Measurements from ENCODE around the gene RGMA. TPM values are rescaled to one million over a fixed set of nuclear protein-coding genes. Genes with fewer than 3 reads are reported as not detected.

The RGMA gene
- total and polyA plus RNA-seq, 2 of the 8 experiments (the other 6 are each of a cell fraction or from before 2014, with no cell fraction given), result 19.9 to 39.8 TPM

- Histone ChIP-seq H3K79me1 (ENCODE audit: low read depth, low read length) (no peaks in the 10 kb centered on the region), H4K8ac (ENCODE audit: extremely low read depth, insufficient read depth, low read length) (no peak overlapping the region), H3K27ac (ENCODE audit: low read depth, low read length) (no peak overlapping the region), H4K20me1 (replicated peaks in 1 of 2; ENCODE audit: control insufficient read depth in 1 of 2, insufficient read depth in 2 of 2, low read length in 2 of 2) (no peaks in the 10 kb centered on the region), H2BK20ac (ENCODE audit: low read length) (no peak overlapping the region), H3K27me3 (replicated peaks in 1 of 4; ENCODE audit: control insufficient read depth in 3 of 4, extremely low read depth in 1 of 4, insufficient read depth in 3 of 4, low read length in 3 of 4) (no peaks in the 10 kb centered on the region), H4K5ac (ENCODE audit: insufficient read length, low read depth, low read length) (no peak overlapping the region), H2BK5ac (ENCODE audit: low read depth, low read length) (no peak overlapping the region), H3K9me3 (ENCODE audit: insufficient read depth in 2 of 2, low read depth in 1 of 2, low read length in 1 of 2) (no peaks in the 10 kb centered on the region), H3K18ac (ENCODE audit: extremely low read depth, low read length) (no peak overlapping the region), H3K23me2 (ENCODE audit: low read depth, low read length) (no peaks in the 10 kb centered on the region), H3K56ac (replicated peaks; ENCODE audit: insufficient read length, low read depth, low read length) (no peak overlapping the region), H2AK5ac (ENCODE audit: low read depth, low read length) (no peak overlapping the region), H3K4me1 (replicated peaks in 1 of 4; ENCODE audit: control insufficient read depth in 3 of 4, insufficient read depth in 4 of 4, low read length in 3 of 4) (no peaks in the 10 kb centered on the region), H3K4me3 (ENCODE audit: extremely low read depth in 1 of 4, insufficient read depth in 2 of 4, low read depth in 3 of 4, low read length in 4 of 4) (no peak overlapping the region), H3K36me3 (ENCODE audit: control insufficient read depth in 2 of 4, insufficient read depth in 4 of 4, low read length in 3 of 4) (no peaks in the 10 kb centered on the region), H2BK120ac (replicated peaks; ENCODE audit: low read depth, low read length) (no peak overlapping the region), H3K4ac (replicated peaks; ENCODE audit: insufficient read length, low read depth, low read length) (peak overlapping the region; percentile 83), H3K79me2 (ENCODE audit: control insufficient read depth in 1 of 2, insufficient read depth in 2 of 2, low read length in 2 of 2) (no peaks in the 10 kb centered on the region), H3K14ac (ENCODE audit: insufficient read length) (no peak overlapping the region), H2BK15ac (ENCODE audit: low read length) (peak overlapping the region; percentile 61; the same call in 1 of the 2 replicates), H3K9ac (replicated peaks in 1 of 4; ENCODE audit: extremely low read depth in 1 of 4, low read depth in 3 of 4, low read length in 3 of 4) (no peak overlapping the region), H2AFZ (ENCODE audit: low read length) (no peak overlapping the region), H3K23ac (ENCODE audit: insufficient read length) (no peak overlapping the region), H4K91ac (replicated peaks; ENCODE audit: insufficient read length, low read length) (no peak overlapping the region), H3K4me2 (ENCODE audit: insufficient read depth in 1 of 2, low read depth in 2 of 2, low read length in 2 of 2) (no peak overlapping the region), H2BK12ac (ENCODE audit: low read depth, low read length) (no peak overlapping the region)
- WGBS, 2 experiments (ENCODE audit: extremely low coverage in 1 of 2, insufficient coverage in 1 of 2, insufficient read length in 1 of 2, insufficient replicate concordance in 2 of 2, low coverage in 1 of 2, low lambda C conversion rate in 2 of 2, missing lambda C conversion rate in 1 of 2), result 90% methylated on average over 4 of the region's 4 CpGs; no CpG with 5 or more reads in 1 of the 2 experiments
- DNase-seq (ENCODE audit: low read depth in 1 of 2, low spot score in 2 of 2) (no peak), FAIRE-seq (no peak)
- ChIA-PET CTCF (ENCODE audit: partially characterized antibody) (interaction anchor here (1.2 to 1.5 kb wide), 3 partner anchors 13 to 996 kb away, joined by 3 read pairs; partner anchors contain the start of gene RGMA), POLR2A (ENCODE audit: partially characterized antibody) (no interaction called here)
- TF ChIP-seq ATF2 (IDR thresholded peaks at IDR 0.05; ENCODE audit: low read length) (no peak), SIRT6 (IDR thresholded peaks at IDR 0.05; ENCODE audit: low read length) (no peak), TBP (IDR thresholded peaks at IDR 0.05; ENCODE audit: low read depth, low read length) (no peak), TEAD4 (IDR thresholded peaks at IDR 0.05; ENCODE audit: low read depth, low read length) (no peak), BCL11A (IDR thresholded peaks at IDR 0.05; ENCODE audit: low read depth in 2 of 2, low read length in 2 of 2) (no peak), RBBP5 (IDR thresholded peaks at IDR 0.05; ENCODE audit: borderline replicate concordance, low read depth, low read length) (no peak)
These were observed 35.1 kb upstream of the RGMA start for GRCh38 chr15:93124126-93124525.

Data from H1 (cell line).